Astrocyte of the cerebellum (primary cell): ENCODE measurements around the gene MPEG1.
A peak's percentile ranks its signal among the peaks of the same experiment; 100 is the strongest.

ENCODE experiments used
- DNase-seq: peaks from one replicate; pipeline ENCODE4 v3.0.0-alpha.2; 2011; ENCODE audit warnings: low read depth
- H3K4me3 ChIP-seq: 2 replicates; pipeline ENCODE4 v1.5.1; 2011; ENCODE audit warnings: mild to moderate bottlenecking, low read depth, low read length, moderate library complexity
- in situ Hi-C: cut with HindIII; loops from 2 replicates; pipeline ENCODE4 v1.10.0; 2017; ENCODE audit warnings: low sequenced_read_pairs
- TF ChIP-seq, protein P1 (sequence below): IDR thresholded peaks from 2 replicates; pipeline ENCODE4 v1.5.1; 2012; ENCODE audit warnings: low read length, low read depth, moderate library complexity, mild to moderate bottlenecking; ENCODE audit errors: missing control alignments

Gene MPEG1

GRCh38 chr11:59212222-59212621, 505 bp downstream of the MPEG1 start:
- in situ Hi-C loops = no loop called here
- DNase-seq = no peak
- TF ChIP-seq, protein P1, sequence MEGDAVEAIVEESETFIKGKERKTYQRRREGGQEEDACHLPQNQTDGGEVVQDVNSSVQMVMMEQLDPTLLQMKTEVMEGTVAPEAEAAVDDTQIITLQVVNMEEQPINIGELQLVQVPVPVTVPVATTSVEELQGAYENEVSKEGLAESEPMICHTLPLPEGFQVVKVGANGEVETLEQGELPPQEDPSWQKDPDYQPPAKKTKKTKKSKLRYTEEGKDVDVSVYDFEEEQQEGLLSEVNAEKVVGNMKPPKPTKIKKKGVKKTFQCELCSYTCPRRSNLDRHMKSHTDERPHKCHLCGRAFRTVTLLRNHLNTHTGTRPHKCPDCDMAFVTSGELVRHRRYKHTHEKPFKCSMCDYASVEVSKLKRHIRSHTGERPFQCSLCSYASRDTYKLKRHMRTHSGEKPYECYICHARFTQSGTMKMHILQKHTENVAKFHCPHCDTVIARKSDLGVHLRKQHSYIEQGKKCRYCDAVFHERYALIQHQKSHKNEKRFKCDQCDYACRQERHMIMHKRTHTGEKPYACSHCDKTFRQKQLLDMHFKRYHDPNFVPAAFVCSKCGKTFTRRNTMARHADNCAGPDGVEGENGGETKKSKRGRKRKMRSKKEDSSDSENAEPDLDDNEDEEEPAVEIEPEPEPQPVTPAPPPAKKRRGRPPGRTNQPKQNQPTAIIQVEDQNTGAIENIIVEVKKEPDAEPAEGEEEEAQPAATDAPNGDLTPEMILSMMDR = no peak
- no peak overlapping the region for H3K4me3 ChIP-seq

GRCh38 chr11:59208956-59209355, 3.8 kb downstream of the MPEG1 start:
- in situ Hi-C loops = no loop called here
- no peak for DNase-seq
- H3K4me3 ChIP-seq = no peak overlapping the region
- TF ChIP-seq, protein P1 = no peak

- H3K4me3 ChIP-seq = no peak overlapping the region
- in situ Hi-C loops = no loop called here
- DNase-seq = peak; percentile 52
- TF ChIP-seq, protein P1 = peak; percentile 76
Measured at GRCh38 chr11:59207988-59208451, 4.7 kb downstream of the MPEG1 start.

DNA sequence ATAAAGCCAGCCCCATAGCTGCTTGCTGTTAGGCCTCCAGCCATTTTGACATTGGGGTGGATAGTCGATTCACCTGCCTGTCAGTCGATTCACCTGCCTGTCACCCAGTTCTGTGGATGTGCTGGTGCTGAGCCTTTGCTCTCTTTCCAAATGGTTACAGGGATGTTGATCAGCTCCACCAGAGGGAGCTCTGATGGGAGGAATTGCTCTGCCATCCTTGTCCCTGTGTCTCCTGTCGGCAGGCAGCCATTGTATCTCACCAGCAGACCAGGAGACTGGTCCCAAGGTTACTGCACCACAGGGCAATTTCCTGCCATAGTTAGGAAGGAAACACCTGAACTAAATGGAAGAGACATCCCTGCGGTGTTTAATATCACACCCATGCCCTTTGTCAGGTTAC, 6.1 kb downstream of the MPEG1 start:
- DNase-seq = no peak
- H3K4me3 ChIP-seq = no peak overlapping the region
- TF ChIP-seq, protein P1 = peak; percentile 65
- in situ Hi-C loops = no loop called here

- H3K4me3 ChIP-seq = no peak overlapping the region
- TF ChIP-seq, protein P1 = no peak
- DNase-seq = no peak
- in situ Hi-C loops = no loop called here
Measured at GRCh38 chr11:59205648-59206047, 7.1 kb downstream of the MPEG1 start.

- in situ Hi-C loops = no loop called here
- TF ChIP-seq, protein P1 = no peak
- no peak for DNase-seq
- H3K4me3 ChIP-seq = no peak overlapping the region
Measured at GRCh38 chr11:59204746-59205145, 8.0 kb downstream of the MPEG1 start.

- H3K4me3 ChIP-seq = no peak overlapping the region
- in situ Hi-C loops = no loop called here
- DNase-seq = no peak
- TF ChIP-seq, protein P1 = no peak
Measured at GRCh38 chr11:59201353-59201752, 11.4 kb downstream of the MPEG1 start.
